Measurements from ENCODE around the gene ADAM15.

Gene ADAM15, protein sequence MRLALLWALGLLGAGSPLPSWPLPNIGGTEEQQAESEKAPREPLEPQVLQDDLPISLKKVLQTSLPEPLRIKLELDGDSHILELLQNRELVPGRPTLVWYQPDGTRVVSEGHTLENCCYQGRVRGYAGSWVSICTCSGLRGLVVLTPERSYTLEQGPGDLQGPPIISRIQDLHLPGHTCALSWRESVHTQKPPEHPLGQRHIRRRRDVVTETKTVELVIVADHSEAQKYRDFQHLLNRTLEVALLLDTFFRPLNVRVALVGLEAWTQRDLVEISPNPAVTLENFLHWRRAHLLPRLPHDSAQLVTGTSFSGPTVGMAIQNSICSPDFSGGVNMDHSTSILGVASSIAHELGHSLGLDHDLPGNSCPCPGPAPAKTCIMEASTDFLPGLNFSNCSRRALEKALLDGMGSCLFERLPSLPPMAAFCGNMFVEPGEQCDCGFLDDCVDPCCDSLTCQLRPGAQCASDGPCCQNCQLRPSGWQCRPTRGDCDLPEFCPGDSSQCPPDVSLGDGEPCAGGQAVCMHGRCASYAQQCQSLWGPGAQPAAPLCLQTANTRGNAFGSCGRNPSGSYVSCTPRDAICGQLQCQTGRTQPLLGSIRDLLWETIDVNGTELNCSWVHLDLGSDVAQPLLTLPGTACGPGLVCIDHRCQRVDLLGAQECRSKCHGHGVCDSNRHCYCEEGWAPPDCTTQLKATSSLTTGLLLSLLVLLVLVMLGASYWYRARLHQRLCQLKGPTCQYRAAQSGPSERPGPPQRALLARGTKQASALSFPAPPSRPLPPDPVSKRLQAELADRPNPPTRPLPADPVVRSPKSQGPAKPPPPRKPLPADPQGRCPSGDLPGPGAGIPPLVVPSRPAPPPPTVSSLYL

DNA sequence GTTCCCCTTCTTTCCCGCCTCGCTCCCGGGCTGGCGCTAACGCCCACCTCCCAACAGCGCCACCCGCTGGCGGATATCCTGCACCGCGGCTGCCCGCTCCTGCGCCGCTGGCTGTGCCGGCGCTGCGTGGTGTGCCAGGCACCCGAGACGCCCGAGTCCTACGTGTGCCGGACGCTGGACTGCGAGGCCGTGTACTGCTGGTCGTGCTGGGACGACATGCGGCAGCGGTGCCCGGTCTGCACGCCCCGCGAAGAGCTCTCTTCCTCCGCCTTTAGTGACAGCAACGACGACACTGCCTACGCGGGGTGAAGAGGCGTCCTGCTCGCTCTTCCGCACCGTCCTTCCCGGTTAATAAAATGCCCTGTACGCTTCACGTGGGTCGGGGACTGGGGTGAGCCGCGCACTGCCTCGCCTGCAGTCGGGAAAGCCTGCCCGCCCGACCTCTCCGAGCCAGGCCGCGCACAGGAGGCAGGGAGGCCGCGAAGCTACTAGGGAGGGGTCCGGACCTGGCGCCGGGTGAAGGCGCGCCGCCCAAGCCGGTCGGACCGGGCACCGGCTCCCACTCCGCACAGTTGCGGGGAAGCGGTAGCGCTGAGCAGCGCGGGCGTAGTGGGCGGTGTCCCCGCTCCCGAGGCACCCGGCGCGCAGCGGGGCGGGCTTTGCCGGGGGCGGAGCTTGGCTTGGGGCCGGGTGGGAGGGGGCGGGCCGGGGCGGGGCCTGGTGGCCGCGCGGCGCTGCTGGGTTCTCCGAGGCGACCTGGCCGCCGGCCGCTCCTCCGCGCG lies at the start of gene ADAM15:
TSS of gene ADAM15 (plus strand) at position 757 of the 782 bp plus-strand sequence. CDS start 71 bp downstream, outside the sequence.
- DNase-seq (ENCODE audit: low read depth, low spot score): peak; percentile 37

DNA sequence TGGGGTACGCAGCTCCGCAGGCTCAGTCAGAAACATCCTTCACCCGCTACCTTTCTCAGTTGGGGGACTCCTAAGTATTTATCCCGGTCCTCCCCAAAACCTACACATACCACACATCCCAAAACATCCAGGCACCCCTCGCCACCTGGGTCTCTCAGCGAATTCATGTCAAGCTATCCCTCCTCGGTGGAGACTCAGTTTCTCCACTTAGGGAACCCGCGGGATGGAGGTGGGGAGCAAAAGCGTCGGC lies 49.8 kb upstream of the ADAM15 start:
- DNase-seq (ENCODE audit: low read depth, low spot score): no peak

DNA sequence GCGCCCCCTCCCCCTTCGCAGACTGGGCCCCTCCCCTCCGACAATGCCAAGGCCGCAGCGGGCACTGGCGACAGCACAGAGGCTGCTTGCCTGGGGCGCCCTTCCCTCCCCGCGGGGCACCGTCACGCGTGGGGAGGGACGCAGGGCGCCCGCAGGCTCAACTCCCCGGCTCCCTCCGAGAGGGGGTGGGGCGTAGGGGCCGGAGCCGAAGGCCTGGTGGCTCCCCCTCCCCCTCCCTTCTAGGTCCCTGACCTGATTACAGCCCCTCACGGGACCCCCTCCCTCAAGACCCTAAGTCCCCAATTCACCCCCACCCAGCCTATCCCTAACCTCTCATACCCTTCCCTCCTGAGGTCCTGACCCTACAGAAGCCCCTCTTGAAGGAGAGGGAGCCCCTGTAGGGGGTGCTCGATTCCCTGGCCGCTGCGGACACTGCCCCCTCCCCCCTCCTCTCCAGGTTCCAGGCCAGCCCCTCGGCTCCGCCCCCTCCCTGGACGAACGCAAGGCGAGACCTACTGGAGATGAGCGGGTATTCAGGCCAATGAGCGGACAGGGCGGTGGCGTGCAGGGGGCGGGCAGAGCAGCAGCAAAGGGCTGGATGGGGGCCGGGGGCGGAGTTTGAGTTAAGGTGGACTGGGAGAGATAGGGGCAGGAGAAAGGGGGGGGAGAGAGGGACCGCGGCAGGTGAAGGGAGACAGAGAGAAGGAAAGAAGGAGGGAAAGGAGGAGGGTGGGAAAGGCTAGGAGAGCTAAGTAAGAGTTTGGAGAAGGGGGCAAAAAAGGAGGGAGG lies 49.2 kb upstream of the ADAM15 start:
- DNase-seq (ENCODE audit: low read depth, low spot score): peak; percentile 98

DNA sequence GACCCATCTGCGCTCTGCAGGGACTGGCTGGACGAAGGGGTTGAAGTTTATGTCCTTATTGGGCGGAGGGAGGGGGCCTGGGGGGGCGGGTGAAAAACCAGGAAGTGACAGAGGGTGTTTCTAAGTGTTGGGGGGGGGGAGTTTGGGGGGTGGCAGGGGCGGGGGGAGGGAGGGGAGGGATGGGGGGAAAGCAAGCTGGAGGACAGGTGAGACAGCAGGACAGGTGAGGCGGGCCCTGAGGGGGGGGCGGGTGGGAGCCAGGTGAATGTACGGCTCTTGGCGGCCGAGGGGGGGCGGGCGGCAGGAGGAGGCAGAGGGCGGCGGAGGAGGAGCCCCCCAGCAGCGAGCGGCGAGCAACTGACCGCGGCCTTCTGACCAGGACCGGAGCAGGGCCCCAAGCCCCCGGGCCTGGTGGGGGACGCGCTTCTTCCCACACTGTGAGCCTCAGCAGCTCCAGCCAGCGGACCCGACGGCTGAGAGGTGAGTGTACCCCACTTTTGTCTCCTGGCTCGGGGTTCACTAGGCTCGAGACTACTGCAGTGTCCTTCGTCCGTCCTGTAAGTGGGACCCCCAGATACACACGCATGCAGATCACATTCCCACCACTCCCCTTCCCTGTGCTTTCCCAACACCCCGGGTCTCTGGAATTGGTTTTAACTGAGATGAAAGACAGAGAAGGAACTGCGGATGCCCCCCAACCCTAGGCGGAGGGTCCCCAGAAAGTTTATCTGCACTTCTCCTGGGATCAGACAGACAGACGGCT lies 48.5 kb upstream of the ADAM15 start, which contains the start of gene ZBTB7B:
TSS of gene ZBTB7B (plus strand) at position 339 of the 763 bp plus-strand sequence. CDS start 11,859 bp downstream, outside the sequence.
- no peak for DNase-seq (ENCODE audit: low read depth, low spot score)

DNA sequence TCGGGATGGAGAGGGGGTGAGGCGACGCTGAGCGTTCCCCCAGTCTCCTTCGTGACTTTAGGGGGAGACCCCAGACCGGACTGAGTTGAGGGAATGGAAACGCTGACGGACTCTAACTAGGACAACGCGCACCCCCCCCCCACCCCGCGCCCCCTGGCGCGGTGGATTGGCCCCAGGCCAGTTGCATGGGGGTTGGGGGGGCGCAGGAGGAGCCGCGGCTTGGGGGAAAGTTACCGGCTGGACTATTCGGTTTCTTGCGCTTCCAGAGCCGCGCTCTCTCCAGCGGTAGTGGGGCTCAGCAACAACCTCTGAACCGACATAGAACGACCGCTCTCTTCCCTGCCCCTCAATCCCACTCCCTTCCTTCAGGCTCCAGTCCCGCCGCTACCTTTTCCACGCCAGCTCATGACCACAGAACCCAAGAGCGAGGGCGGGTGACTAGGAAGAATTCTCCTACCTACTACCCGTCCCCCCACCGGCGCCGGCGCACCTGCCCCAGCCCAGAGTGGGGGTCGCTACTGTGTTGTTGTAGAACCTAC lies 47.8 kb upstream of the ADAM15 start:
- DNase-seq (ENCODE audit: low read depth, low spot score): no peak

DNA sequence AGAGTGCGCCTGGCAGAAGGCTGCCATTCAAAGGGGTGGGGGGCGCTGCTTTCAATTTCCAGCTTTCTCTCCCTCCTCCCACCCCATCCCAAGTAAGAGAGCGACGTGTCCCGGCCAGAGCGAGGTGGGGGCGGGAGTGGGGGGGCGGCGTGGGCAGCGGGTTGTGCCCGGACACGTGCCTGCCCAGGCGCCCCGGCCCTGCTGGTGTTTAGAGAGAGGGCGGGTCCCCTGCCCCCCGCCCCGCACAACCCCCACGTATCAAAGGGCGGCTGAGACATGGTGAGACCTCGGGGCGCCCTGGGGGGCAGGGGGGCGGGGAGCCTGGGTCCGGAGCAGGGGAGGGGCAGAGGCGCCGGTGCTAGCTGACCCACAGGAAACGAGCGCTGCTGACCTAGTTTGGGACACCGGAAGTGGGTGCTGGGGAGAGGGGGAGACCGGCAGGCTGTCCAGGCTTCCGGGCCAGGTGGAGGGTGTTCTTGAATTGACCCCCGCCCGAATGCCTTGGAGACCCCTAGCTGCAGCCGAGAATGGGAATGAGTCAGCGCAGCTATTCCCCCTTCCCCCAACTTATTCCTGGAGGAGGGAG lies 47.3 kb upstream of the ADAM15 start:
- DNase-seq (ENCODE audit: low read depth, low spot score): no peak

DNA sequence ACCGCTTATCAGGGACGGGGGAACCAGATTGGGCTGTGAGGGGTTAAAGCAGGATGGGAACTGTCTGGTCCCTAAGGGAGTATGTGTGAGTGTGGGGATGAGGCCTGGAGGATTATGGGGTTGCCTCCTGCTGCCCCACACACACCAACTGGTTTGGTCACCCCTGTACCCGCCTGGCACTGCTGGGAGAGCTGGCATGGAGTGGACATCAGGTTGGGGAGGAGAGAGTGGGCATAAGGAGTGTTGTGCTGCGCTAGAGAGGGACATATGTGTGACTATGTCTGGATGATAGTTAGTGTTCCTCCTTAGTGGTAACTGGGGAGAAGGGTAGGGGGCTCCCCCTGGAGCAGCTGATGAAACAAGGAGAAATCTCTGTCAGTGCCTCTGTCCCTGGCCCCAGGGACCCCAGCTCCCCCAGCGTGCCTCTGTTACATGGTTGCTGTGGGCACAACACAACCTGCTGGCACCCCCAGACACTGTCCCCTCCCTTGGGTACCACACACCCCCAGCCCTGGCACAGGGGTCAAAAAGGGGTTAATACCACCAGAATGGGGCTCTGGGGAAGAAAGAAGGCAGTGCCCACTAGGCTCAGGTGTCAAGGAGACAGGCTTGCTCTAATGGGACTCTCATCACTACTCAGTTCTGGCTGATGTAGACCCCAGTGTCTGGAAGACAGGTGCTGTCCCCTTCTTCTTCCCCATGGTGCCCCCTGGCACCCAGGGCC lies 46.6 kb upstream of the ADAM15 start:
- no peak for DNase-seq (ENCODE audit: low read depth, low spot score)

DNA sequence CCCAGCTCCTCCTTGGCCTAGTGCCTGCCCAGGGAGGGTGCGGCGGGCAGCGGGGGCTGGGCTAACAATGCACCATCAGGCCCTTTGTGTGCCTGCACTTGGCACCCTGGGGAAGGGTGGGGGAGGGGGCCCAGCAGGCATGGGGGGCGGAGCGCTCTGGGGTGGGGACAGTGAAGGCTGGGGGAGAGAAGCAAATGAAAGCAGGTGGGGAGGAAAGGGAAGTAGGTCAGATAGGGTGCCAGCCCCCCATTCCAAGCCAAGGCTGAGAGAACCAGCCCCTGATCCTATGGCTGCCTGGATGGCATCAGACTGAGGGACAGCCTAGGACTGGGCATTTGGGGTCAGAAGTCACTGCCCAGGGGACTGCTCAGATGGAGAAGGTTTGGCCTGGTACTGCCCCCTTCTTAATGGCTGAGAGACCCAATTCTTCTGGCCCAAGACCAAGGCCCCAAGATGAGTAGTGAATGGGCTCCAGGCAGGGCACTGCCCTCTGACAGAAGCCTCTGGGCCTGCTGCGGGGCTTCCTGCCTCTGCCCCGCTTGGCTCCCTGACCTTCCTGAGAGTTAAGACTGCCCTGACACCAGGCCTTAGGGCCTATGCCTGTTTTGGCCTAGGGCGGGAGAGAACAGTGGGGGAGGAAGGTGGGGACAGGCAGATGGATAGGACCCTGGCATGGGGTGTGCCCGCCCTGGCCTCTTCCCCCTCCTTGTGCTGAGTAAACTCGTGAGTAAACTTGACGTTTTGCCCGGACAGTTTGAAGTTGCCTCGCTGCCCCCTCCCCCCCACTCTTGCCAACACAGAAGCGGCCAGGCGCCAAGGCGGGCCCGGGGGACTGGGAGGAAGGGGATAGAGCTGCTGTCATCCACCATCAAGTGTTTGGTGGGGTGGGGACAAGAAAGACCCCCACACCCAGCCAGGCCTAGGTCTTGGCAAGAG lies 45.8 kb upstream of the ADAM15 start:
- no peak for DNase-seq (ENCODE audit: low read depth, low spot score)

DNA sequence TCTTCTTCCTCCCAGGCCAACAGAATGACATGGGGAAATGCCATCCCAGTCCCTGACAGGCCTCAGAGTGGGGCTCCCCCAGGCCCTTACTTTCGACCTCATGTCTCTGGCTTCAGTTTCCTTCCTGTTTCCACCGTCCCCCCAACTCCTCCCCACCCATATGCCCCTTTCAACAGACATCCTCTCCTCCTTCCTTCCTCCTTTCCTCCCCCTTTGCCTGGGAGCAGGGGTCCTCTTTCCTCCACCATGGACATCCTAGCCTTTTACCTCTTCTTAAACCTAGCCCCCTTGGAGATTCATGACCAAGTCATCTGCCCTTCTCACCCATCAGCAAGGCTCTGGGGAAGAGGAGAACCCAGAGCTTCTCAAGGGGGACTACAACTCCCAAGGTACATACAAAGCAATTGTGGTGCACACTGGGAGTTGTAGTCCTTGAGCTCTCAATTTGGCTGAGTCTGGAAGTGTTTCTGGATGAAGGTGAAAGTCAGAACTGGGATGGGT lies 44.5 kb upstream of the ADAM15 start:
- DNase-seq (ENCODE audit: low read depth, low spot score): no peak

DNA sequence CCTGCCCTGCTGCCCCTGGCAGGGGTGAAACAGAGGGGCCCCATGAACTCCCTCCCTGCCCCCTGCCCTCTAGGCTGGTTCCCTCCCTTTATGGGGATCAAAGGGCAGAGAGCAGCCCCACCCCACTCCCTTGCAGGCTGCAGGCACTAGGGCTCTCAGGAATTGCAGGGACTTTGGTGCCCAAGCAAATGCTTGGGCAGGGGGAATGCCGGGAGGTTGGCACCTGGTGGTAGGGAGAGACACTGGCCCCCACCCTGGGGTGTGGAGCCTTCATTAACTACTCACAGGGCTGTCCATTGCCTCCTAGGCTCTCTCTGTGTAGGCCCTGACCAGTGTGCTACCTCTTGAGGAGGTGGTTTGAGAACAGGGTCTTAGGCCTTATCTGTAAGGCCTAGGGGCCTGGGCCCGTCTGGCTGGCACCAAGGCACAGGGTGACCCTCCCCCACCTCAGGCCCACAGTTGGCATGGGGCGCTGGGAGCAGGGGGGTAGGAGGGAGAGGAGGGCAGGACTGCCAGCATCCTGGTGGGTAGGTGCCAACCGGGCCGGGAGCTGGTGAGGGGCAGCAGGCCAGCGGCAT lies 43.8 kb upstream of the ADAM15 start:
- DNase-seq (ENCODE audit: low read depth, low spot score): no peak

DNA sequence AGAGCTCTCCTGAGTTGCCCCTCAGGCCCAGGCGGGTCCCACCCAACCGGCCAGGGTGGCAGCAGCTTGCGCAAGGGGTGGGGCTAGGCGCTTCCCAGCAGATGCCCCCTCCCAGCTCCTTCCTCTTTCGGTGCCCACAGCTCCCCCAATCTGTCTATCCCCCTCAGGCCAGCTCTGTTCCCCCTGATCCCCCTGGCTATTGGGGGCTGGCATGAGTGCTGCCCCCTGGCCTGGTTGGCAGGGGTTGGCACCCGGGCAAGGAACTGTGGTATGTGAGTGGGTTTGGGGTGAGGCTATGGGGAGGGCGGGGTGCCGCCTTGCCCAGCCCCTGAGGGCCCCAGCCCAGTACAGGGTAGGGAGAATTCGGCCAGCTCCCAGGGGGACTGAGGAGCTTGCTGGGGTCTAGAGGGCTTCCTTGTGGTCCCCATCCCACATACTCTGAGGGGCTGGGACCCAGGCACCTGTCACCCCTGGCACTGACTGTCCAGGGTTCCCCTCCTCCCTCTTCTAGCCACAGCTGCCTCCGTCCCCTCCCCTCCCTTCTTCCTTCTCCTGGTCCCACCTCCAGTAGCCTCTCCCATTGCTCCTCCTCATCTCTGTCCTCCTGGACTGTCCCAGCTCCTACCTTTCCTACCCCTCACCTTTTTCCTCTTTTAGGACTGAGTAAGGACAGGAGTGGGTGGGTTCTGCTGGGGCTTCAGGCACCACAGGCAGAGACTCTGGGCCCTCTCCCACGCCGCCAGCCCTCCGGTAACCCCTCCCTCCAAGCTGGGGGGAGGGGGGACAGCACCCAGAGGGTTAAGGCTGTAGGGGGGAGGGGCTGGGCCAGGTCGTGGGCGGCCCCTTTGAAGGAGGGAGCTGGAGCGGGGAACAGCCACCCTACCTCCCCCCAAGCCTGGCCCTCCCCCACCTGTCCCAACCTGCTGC lies 42.8 kb upstream of the ADAM15 start:
- DNase-seq (ENCODE audit: low read depth, low spot score): no peak

DNA sequence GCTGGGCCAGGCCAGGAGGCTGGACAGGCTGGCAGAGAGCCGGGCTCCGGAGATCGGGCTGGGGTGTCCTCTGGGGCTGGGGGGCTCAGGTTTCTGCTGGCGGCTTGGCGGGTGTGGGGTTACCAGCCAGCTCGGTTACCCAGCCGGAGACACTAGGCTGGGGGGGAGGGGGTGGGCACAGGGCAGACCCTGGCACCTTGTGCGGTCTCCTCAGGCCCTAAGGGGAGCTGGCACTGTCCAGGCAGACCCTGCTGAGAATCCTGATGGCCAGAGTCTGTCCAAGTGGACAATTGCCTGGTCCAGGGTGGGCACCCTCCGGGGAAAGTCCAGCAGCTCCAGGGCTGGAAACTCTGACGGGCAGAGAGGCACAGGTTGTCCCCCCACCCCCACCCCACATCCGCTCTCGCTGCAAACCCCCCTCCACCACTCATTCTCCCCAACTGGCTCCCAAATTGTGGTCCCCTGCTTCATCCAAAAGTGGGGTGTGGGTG lies 41.9 kb upstream of the ADAM15 start:
- DNase-seq (ENCODE audit: low read depth, low spot score): no peak

DNA sequence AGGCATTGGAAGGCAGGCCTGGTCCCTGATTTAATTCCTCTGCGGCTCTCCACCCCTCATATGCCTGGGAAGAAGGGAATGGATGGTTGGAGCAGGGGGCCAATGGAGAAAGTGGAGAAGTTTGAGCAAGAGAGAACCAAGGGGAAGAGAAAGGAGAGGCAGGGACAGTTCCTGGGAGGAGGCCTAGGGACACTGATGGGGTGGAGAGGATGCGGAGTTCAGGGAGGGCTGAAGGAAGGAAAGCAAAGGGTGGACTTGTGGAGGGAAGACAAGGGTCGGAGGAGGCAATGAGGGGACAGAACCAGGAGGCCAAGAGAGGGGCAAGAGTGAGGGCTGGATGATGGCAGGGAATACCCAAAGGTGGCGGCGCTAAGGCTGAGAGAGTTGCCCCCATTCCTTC lies 41.4 kb upstream of the ADAM15 start:
- no peak for DNase-seq (ENCODE audit: low read depth, low spot score)

DNA sequence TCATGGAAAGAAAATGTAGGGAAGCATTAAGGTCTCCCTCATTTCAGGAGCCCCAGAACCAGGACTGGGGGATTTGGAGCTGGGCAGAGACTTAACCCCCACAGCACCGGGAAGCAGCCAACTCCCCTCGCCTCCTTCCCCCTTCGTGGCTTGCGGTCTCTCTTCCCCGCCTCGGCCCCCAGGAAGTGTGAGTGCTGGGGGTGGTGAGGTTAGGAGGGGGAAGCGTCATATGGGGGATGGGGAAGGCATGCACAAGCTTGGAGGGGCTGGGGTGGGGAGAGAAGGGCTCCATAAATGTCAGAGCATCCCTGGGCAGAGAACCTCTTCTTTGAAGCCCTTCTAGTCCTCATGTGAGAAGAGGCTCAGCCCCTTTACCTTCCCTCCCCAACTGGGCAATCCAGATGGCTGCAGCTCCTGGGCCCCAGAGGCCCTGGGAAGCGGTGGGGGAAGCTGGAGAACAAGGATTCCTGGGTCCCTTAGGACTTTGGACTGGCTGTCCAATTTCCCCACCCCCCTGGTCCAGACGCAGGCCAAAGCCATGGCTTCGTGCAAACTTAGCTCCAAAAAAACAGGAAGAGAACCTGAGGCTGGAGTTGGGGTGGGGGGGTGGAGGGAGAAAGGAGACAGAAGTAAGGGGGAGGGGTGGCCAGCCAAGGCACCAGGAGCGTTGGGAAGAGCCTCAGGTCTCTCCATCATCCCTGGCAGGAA lies 40.8 kb upstream of the ADAM15 start:
- DNase-seq (ENCODE audit: low read depth, low spot score): no peak

DNA sequence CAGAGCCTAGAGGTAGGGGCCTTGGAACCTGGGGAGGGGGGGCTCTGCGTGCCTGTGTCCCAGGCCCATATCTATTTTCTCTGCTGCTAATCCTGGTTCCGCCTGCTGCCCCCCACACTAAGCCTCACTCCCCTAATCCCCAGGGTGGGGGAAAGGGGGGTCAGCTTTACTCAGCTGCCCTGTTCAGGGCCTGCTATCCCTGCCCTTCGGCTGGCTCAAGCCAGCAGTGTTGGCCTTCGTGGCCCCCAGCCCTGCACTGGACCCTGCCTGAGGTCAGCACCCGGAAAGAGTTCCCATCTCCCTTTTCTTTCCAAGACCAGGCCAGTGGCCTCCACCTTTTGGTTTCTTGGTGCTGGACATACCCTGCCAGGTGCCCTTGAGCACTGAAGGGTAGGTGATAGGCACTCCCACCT lies 40.1 kb upstream of the ADAM15 start:
- DNase-seq (ENCODE audit: low read depth, low spot score): no peak

Measured in activated naive CD8-positive, alpha-beta T cell treated with anti-CD3 and anti-CD28 coated beads, Interleukin-2, amount 50 U/mL, for 16 hours (primary cell).